ENCODE results near the gene DPP6. TPM values are rescaled to one million over a fixed set of nuclear protein-coding genes. Genes with fewer than 3 reads are reported as not detected.
A peak's percentile ranks its signal among the peaks of the same experiment; 100 is the strongest.
"Not testable (repeated sequence)": the region's sequence is repeated elsewhere in the genome, so short reads cannot be mapped to it uniquely, and the experiment has no call there.

The DPP6 gene
- total and polyA plus RNA-seq, 9 of the 15 experiments (the other 6 are each of a cell fraction or from before 2014, with no cell fraction given), result not detected

- H3K36me3 ChIP-seq (ENCODE audit: control insufficient read depth, insufficient read depth, low read length); H3K4me3 ChIP-seq; BruUV-seq (replicated peaks); H3K9me3 ChIP-seq (replicated peaks; ENCODE audit: control insufficient read depth, insufficient read depth, low read depth, low read length); H3K9ac ChIP-seq (ENCODE audit: insufficient read depth in 1 of 2, low read depth in 2 of 2, low read length in 2 of 2); H3K9me1 ChIP-seq (ENCODE audit: control insufficient read depth, insufficient read depth, low read length); DNase-seq (ENCODE audit: extremely low read depth in 1 of 4, low spot score in 3 of 4); H4K20me1 ChIP-seq (replicated peaks; ENCODE audit: control insufficient read depth, insufficient read depth, low read length); H3K79me2 ChIP-seq (ENCODE audit: control insufficient read depth, insufficient read depth, low read length); H3K4me2 ChIP-seq (ENCODE audit: insufficient read depth, low read length); H3K4me1 ChIP-seq (replicated peaks in 1 of 2; ENCODE audit: control insufficient read depth in 2 of 2, insufficient read depth in 2 of 2, low read length in 2 of 2); H3K27me3 ChIP-seq (ENCODE audit: control insufficient read depth in 2 of 2, insufficient read depth in 2 of 2, low read length in 2 of 2); H3K27ac ChIP-seq (ENCODE audit: extremely low read depth, low read depth, low read length); in situ Hi-C loops (cut with MboI); POLR2A ChIA-PET; intact Hi-C loops (cut with micrococcal nuclease); CTCF ChIA-PET (ENCODE audit: low intra/inter-chr PET ratio); H2AFZ ChIP-seq (ENCODE audit: low read depth, low read length): not testable (repeated sequence)
- WGBS (ENCODE audit: insufficient coverage, low coverage, missing lambda C conversion rate), result under 1% methylated on average over 9 of the region's 12 CpGs
- FAIRE-seq, result peak; percentile 86
- TF ChIP-seq CTCF (IDR thresholded peaks at IDR 0.05 in 2 of 3, conservative IDR thresholded peaks at IDR 0.05 in 1 of 3; ENCODE audit: insufficient read depth in 2 of 3, low read depth in 1 of 3, low read length in 3 of 3), result 0 out of 6 replicates have a peak, but pooled peaks of 1 of the 3 experiments have one; percentile 11
- peak; percentile 88 for ATAC-seq
Observed at GRCh38 chr7:154117411-154118390, 65.5 kb downstream of the DPP6 start.

DNA sequence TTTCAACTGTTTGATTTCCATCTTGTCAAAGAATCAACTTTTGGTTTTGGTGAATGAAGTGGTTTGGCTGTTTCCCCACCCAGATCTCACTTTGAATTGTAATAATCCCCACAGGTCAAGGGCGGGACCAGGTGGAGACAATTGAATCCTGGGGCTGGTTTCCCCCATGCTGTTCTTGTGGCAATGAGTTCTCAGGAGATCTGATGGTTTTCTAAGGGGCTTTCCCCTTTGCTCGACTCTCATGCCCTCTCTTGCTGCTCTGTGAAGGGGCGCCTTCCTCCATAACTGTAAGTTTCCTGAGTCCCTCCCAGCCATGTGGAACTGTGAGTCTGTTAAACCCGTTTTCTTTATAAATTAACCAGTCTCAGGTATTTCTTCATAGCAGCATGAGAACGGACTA lies 68.6 kb downstream of the DPP6 start:
- H2AFZ ChIP-seq (ENCODE audit: low read depth, low read length); H3K9ac ChIP-seq (ENCODE audit: insufficient read depth in 1 of 2, low read depth in 2 of 2, low read length in 2 of 2); DNase-seq (ENCODE audit: extremely low read depth in 1 of 4, low spot score in 3 of 4); H4K20me1 ChIP-seq (replicated peaks; ENCODE audit: control insufficient read depth, insufficient read depth, low read length); H3K4me1 ChIP-seq (replicated peaks in 1 of 2; ENCODE audit: control insufficient read depth in 2 of 2, insufficient read depth in 2 of 2, low read length in 2 of 2); H3K36me3 ChIP-seq (ENCODE audit: control insufficient read depth, insufficient read depth, low read length); H3K4me2 ChIP-seq (ENCODE audit: insufficient read depth, low read length); H3K9me3 ChIP-seq (replicated peaks; ENCODE audit: control insufficient read depth, insufficient read depth, low read depth, low read length); POLR2A ChIA-PET; intact Hi-C loops (cut with micrococcal nuclease); CTCF ChIA-PET (ENCODE audit: low intra/inter-chr PET ratio); H3K9me1 ChIP-seq (ENCODE audit: control insufficient read depth, insufficient read depth, low read length); FAIRE-seq; H3K79me2 ChIP-seq (ENCODE audit: control insufficient read depth, insufficient read depth, low read length); in situ Hi-C loops (cut with MboI); H3K27ac ChIP-seq (ENCODE audit: extremely low read depth, low read depth, low read length); H3K27me3 ChIP-seq (ENCODE audit: control insufficient read depth in 2 of 2, insufficient read depth in 2 of 2, low read length in 2 of 2); H3K4me3 ChIP-seq; BruUV-seq (replicated peaks); ATAC-seq: not testable (repeated sequence)
- WGBS (ENCODE audit: insufficient coverage, low coverage, missing lambda C conversion rate), result 2% methylated on average over 5 of the region's 5 CpGs

- in situ Hi-C loops (cut with MboI); H3K4me2 ChIP-seq (ENCODE audit: insufficient read depth, low read length); H3K9ac ChIP-seq (ENCODE audit: insufficient read depth in 1 of 2, low read depth in 2 of 2, low read length in 2 of 2); H2AFZ ChIP-seq (ENCODE audit: low read depth, low read length); ATAC-seq; H3K27ac ChIP-seq (ENCODE audit: extremely low read depth, low read depth, low read length); H3K9me1 ChIP-seq (ENCODE audit: control insufficient read depth, insufficient read depth, low read length); DNase-seq (ENCODE audit: extremely low read depth in 1 of 4, low spot score in 3 of 4); H3K9me3 ChIP-seq (replicated peaks; ENCODE audit: control insufficient read depth, insufficient read depth, low read depth, low read length); BruUV-seq (replicated peaks); POLR2A ChIA-PET; H3K4me1 ChIP-seq (replicated peaks in 1 of 2; ENCODE audit: control insufficient read depth in 2 of 2, insufficient read depth in 2 of 2, low read length in 2 of 2); CTCF ChIA-PET (ENCODE audit: low intra/inter-chr PET ratio); H4K20me1 ChIP-seq (replicated peaks; ENCODE audit: control insufficient read depth, insufficient read depth, low read length); H3K79me2 ChIP-seq (ENCODE audit: control insufficient read depth, insufficient read depth, low read length); FAIRE-seq; intact Hi-C loops (cut with micrococcal nuclease); H3K4me3 ChIP-seq; H3K36me3 ChIP-seq (ENCODE audit: control insufficient read depth, insufficient read depth, low read length); H3K27me3 ChIP-seq (ENCODE audit: control insufficient read depth in 2 of 2, insufficient read depth in 2 of 2, low read length in 2 of 2): not testable (repeated sequence)
- 0% methylated on average over 3 of the region's 10 CpGs for WGBS (ENCODE audit: insufficient coverage, low coverage, missing lambda C conversion rate)
Observed at GRCh38 chr7:154122720-154123119, 70.5 kb downstream of the DPP6 start.
